ENCODE measurements around the gene CD59.
"Not testable (repeated sequence)": the region's sequence is repeated elsewhere in the genome, so short reads cannot be mapped to it uniquely, and the experiment has no call there.

CD59 gene

GRCh38 chr11:33684003-33684706 lies 52.1 kb downstream of the CD59 start:
- no peak for DNase-seq (ENCODE audit: low spot score)
- TF ChIP-seq CTCF (IDR thresholded peaks at IDR 0.05; ENCODE audit: extremely low read depth, missing control alignments) = no peak

GRCh38 chr11:33682446-33682845 lies 53.8 kb downstream of the CD59 start:
- no peak for DNase-seq (ENCODE audit: low spot score)
- TF ChIP-seq CTCF (IDR thresholded peaks at IDR 0.05; ENCODE audit: extremely low read depth, missing control alignments) = no peak

- no peak for DNase-seq (ENCODE audit: low spot score)
- no peak for TF ChIP-seq CTCF (IDR thresholded peaks at IDR 0.05; ENCODE audit: extremely low read depth, missing control alignments)
These were observed 54.2 kb downstream of the CD59 start for GRCh38 chr11:33682019-33682418.

- DNase-seq (ENCODE audit: low spot score) = not testable (repeated sequence)
These were observed 57.6 kb downstream of the CD59 start for GRCh38 chr11:33678616-33679015.

GRCh38 chr11:33674035-33674814 lies 62.0 kb downstream of the CD59 start:
- no peak for DNase-seq (ENCODE audit: low spot score)
- TF ChIP-seq CTCF (IDR thresholded peaks at IDR 0.05; ENCODE audit: extremely low read depth, missing control alignments) = no peak

GRCh38 chr11:33672273-33672672 lies 64.0 kb downstream of the CD59 start:
- no peak for DNase-seq (ENCODE audit: low spot score)

GRCh38 chr11:33670250-33671011 lies 65.8 kb downstream of the CD59 start:
- DNase-seq (ENCODE audit: low spot score) = no peak
- TF ChIP-seq CTCF (IDR thresholded peaks at IDR 0.05; ENCODE audit: extremely low read depth, missing control alignments) = no peak

More at GRCh38 chr11:33672273-33672672, 64.0 kb downstream of the CD59 start:
- TF ChIP-seq CTCF (IDR thresholded peaks at IDR 0.05; ENCODE audit: extremely low read depth, missing control alignments) = no peak

All from GM20000 (cell line).